Left cardiac atrium (tissue), 4 donors: ENCODE data around the gene ZFPM1. TPM values are rescaled to one million over a fixed set of nuclear protein-coding genes. Genes with fewer than 3 reads are reported as not detected.

ENCODE experiments used
- ATAC-seq, 2 donors: fragments of 200-7000 bp; cut with Tn5 transposase; one replicate each; pipeline ENCODE4 v1.9.1; 2020; ENCODE audit warnings: mild to moderate bottlenecking in 2 of 2, moderate library complexity in 2 of 2
- DNase-seq: peaks from one replicate; pipeline ENCODE4 v3.0.0-alpha.2; 2020
- intact Hi-C, 2 donors: fragments of 100-400 bp; cut with DNase I; formaldehyde crosslinking; loops; one replicate each; pipeline versions ENCODE4 v1.14.1 to v1.15.1; 2022 to 2023
- total RNA-seq, 2 donors: library from RNA; stranded (reverse); fragmentation: NEBNext Ultra II Directional; extraction: Animal tissue kit (Norgen Biotek cat#: 25700); gene quantifications; one replicate each; pipeline ENCODE4 v1.2.1, GENCODE V29; 2021
- donor health status: DM: no; HTN: yes; CAD: no.
- donor health status: DM: no; HTN: yes; CAD: no; lungs with severe emphysema.
- donor health status: DM: yes; HTN: yes; CAD: no.
- donor health status: Dilated cardiomyopathy.

The ZFPM1 gene
- total RNA-seq, 2 donors from 2014 or later = 7.0 to 11.5 TPM

DNA sequence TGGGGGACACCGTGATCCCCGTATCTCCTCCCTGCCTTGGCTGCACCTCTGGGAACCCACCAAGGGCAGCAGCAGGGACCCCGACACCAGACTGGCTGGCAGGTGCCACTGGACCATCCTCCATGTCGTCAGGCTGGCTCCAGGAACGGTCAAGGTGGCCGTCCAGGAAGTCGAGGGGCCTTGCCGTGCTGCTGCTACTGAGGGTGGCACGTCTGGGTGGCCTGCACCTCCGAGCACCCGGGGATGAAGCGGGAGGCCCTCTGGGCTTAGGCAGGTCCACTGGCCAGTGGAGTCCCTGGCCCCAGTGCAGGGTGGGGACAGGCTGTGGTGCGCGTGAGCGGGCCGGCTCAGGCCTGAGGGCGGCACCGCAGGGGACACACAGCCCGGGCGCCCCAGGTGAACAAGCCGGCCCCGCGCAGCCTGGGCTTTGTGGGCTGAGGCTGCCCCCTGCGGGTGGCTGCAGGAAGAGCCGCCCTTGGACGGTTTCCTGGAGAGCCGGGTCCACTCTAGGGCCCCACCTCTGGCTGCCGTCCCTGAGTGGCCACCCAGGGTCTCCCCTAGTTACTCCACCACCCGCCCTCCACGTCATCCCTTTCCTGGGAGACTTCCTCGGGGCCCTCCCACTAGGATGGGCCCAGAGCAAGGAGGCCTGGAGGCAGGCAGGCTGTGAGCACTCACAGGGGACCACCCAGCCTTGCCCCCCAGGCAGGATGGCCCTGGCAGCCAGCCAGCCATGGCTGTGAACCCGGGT is 74.3 kb downstream of the ZFPM1 start:
- intact Hi-C loops = loop anchor here (1.0 to 5.0 kb wide), 2 partner anchors 84 to 85 kb away; no protein-coding TSS in a partner anchor
- peak; percentile 59 to 70 for ATAC-seq
- DNase-seq = peak; percentile 77

DNA sequence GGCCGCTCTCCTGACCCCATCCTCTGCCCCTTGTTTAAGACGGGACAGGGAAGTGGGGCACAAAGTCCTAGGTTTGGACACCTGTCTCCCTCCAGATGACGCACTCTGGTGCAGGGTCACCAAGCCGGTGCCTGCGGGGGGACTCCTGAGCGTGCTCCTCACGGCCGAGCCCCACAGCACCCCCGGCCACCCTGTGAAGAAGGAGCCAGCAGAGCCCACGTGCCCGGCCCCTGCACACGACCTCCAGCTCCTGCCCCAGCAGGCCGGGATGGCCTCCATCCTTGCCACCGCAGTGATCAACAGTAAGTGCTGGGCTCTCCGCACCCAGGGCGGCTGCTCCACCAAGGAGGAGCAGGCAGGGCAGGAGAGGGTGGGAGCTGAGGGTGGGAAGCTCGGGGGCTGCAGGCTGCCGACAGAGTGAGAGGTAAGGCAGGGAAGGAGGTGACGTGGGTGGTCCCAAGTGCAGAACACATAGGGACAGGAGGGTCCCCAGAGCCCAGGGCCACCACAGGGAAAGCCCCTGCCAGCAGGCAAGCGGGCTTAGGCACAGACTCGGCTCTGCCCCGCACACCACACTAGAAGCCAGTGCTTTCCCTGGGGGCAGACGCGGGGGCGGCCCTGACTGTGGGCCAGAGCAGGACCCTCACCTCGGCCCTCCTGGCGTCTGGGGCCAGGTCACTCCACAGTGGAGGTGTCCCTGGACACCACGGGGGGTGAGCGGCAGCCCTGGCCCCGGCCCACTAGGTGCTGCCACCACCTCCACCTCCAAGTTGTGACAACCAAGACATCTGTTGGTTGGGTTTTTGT is 75.1 kb downstream of the ZFPM1 start:
- intact Hi-C loops = loop anchor here (1.0 to 5.0 kb wide), 2 partner anchors 85 to 86 kb away; no protein-coding TSS in a partner anchor
- DNase-seq = no peak

DNA sequence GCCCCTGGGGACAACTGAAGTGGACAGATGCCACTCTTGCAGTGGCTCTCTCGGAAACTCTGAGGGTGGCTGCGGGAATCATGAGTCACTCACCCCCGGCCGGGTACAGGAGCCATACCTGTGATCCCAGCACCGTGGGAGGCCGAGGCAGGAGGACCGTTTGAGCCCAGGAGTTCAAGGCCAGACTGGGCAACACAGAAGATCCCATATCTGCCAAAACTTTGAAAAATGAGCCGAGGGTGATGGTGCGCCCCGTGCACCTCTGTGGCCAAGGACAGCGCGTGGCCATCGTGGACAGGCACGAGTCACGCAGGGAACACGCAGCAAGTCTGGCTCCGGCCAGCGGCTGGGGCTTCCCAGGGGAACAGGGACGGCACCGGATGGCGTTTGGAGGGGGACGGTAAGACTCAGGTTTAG is 75.8 kb downstream of the ZFPM1 start:
- intact Hi-C loops = loop anchor here in 1 of 2 donors (5.0 kb wide), 1 partner anchor 87 kb away; no protein-coding TSS in a partner anchor
- DNase-seq (no peak), ATAC-seq (no peak)

More for the DNA sequence above, 75.1 kb downstream of the ZFPM1 start:
- no peak for ATAC-seq

DNA sequence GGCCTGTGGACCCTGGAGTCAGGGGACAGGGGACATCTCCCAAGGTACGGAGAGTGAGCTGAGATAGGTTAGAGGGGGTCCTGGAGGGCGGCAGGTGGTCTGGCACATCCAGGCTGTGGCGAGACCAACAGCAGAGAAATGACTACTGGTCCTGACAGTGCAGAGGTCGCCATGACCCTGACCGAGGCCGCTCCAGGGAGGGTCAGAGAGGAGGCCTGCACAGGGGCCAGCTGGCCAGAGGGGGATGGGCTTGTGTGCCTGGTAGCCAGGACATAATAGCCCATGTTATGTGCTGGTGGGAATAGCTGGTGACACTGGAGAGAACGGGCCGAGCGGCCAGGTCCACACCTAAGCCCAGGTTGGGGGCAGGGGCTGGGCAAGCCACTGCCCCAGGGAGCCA is 76.5 kb downstream of the ZFPM1 start:
- DNase-seq = no peak
- intact Hi-C loops = loop anchor here in 1 of 2 donors (5.0 kb wide), 1 partner anchor 87 kb away; no protein-coding TSS in a partner anchor

DNA sequence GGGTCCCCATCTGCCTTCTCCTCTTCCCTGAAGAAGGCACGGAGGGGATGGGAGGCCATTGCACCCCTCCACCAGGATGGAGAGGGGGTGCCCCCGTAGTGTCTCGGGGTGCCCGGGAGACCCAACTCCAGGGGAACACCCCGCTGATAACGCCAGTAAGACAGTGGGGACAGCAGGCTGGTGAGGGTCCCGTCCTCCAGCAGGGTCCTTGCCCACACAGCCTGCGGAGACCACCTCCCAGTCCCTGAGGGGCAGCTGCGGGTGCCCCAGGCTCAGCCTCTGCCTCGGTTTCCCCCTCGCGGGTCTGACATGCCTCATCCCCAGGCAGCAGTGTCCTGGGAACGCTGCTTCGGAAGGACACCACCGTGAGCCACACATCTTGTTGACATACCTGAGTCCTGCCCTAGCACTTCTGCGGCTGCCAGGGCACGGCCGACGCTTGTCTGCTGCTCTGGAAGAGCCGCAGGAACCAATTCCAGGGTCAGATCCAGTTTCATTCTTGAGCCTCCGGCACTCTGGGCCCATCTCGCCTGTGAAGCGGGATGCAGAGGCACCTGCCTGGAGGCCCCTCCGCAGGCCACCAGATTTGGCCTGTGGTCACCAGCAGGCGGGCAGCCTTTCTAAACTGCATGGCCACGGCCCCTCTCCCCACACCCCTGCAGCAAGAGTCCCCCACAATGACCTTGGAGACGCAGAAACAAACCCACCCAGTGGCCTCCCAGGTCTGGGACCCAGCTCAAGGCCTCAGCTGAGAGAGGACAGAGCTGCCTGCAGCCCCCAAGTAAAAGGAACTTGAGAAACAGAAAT is 77.2 kb downstream of the ZFPM1 start:
- DNase-seq = no peak
- intact Hi-C loops = no loop called here
- ATAC-seq = no peak

More for the DNA sequence above, 76.5 kb downstream of the ZFPM1 start:
- ATAC-seq = no peak

DNA sequence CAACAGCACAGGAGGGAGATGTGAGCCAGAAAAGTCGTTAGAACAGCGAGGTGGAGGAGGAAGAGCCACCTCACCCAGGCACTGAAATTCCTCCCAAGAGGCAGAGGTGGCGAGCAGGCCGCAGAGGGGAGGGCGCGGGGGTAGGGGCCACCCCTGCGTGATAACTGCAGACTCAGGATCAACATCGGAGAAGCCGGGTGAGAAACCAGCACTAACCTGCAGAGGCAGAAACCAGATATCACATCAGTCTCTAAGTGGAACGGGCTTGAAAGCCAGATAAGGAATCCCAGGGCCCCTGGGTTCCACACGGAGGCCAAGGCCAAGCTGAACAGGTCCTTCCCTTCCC is 77.8 kb downstream of the ZFPM1 start:
- intact Hi-C loops = no loop called here
- ATAC-seq (no peak), DNase-seq (peak; percentile 15)

DNA sequence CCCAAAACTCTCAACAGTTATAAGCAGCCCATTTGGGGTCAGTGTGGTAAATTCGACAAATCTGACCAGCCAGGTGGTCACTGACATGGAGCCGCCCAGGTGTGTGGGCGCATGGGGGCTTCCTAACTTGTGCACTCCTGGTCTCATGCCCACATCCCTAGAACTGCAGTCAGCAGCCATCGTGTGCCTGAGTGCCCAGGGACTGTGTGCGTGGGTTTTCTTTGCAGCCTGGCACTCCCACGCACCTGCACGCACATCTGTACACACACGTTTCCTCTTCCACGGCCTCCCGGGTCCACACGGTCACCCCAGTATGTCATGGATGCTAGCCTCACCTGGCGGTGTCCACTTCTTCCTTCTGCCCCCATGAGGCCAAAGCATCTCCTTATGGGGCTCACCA is 78.3 kb downstream of the ZFPM1 start:
- intact Hi-C loops = no loop called here
- no peak for DNase-seq
- ATAC-seq = no peak

DNA sequence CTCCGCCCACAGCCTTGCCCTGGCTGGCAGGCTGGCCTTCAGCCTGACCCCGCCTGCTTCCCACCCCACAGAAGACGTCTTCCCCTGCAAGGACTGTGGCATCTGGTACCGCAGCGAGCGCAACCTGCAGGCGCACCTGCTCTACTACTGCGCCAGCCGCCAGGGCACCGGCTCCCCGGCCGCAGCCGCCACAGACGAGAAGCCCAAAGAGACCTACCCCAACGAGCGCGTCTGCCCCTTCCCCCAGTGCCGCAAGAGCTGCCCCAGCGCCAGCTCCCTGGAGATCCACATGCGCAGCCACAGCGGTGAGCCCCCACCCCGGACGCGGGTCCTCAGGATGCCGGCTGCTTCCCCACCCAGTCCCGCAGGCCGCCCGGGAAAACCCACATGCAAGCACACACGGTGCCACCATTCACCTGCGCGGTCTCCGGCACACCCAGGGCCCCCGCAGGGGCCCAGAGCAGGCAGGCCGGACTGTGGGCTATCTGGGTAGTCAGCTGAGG is 78.9 kb downstream of the ZFPM1 start:
- intact Hi-C loops = no loop called here
- peak; percentile 18 for DNase-seq
- no peak for ATAC-seq

DNA sequence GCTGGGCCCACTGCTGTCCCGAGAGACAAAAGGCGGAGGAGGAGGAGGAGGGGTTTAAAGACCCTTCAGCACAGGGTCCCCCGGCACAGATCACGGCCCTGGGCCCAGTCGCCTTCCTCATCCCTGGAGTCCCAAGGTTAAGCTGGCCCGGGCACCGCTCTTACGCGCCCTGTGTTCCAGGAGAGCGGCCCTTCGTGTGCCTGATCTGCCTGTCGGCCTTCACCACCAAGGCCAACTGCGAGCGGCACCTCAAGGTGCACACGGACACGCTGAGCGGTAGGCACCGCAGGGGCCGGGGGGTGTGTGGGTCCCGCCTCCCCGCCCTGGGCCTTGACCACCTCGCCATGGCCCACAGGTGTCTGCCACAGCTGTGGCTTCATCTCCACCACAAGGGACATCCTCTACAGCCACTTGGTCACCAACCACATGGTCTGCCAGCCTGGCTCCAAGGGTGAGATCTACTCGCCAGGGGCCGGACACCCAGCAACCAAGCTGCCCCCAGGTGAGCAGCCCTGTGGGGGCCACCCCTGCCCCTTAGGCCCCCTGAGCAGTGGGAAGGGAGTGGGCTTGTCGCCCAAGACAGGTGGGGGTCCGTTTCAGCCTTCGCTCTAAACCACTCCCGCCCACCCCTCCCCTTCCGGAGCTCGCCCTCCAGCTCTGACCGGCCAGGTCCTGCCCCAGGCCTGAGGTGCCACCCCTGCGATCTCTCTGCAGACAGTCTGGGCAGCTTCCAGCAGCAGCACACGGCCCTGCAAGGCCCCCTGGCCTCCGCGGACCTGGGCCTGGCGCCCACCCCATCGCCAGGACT is 79.6 kb downstream of the ZFPM1 start:
- DNase-seq = peak; percentile 33
- intact Hi-C loops = no loop called here
- ATAC-seq = no peak

DNA sequence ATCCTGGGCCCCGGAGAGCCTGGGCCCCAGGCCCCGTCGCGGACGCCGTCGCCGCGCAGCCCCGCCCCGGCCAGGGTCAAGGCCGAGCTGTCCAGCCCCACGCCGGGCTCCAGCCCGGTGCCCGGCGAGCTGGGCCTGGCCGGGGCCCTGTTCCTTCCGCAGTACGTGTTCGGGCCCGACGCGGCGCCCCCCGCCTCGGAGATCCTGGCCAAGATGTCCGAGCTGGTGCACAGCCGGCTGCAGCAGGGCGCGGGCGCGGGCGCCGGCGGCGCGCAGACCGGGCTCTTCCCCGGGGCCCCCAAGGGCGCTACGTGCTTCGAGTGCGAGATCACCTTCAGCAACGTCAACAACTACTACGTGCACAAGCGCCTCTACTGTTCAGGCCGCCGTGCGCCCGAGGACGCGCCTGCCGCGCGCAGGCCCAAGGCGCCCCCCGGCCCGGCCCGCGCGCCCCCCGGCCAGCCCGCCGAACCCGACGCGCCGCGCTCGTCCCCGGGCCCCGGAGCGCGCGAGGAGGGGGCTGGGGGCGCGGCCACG is 80.4 kb downstream of the ZFPM1 start:
- DNase-seq = no peak
- peak; percentile 10 for ATAC-seq
- intact Hi-C loops = no loop called here

DNA sequence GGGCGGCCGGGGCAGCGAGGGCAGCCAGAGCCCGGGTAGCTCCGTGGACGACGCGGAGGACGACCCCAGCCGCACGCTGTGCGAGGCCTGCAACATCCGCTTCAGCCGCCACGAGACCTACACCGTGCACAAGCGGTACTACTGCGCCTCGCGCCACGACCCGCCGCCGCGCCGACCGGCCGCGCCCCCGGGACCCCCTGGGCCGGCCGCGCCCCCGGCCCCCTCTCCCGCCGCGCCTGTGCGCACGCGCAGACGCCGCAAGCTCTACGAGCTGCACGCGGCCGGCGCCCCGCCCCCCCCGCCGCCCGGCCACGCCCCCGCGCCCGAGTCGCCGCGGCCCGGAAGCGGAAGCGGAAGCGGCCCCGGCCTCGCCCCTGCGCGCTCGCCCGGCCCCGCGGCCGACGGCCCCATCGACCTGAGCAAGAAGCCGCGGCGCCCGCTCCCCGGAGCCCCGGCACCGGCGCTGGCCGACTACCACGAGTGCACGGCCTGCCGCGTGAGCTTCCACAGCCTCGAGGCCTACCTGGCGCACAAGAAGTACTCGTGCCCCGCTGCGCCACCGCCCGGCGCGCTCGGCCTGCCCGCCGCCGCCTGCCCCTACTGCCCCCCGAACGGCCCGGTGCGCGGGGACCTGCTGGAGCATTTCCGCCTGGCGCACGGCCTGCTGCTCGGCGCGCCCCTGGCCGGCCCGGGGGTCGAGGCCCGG is 81.0 kb downstream of the ZFPM1 start:
- intact Hi-C loops = no loop called here
- DNase-seq = peak; percentile 77
- peak; percentile 44 to 71 for ATAC-seq

DNA sequence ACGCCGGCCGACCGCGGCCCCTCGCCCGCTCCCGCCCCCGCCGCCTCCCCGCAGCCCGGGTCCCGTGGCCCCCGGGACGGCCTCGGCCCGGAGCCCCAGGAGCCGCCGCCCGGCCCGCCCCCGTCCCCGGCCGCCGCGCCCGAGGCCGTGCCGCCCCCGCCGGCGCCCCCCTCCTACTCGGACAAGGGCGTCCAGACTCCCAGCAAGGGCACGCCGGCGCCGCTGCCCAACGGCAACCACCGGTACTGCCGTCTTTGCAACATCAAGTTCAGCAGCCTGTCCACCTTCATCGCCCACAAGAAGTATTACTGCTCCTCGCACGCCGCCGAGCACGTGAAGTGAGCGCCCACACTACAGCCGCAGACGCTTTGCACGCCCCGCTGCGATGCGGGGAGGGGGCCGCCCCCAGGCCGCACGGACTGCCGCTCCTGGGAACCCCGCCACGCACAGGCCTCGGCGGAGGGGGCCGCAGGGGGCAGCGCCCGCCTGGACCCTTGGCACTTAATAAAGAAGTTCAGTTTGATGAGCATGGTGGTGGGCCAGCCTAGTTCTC is 81.6 kb downstream of the ZFPM1 start:
- DNase-seq (peak; percentile 73), ATAC-seq (peak; percentile 3 to 36)
- intact Hi-C loops = no loop called here

DNA sequence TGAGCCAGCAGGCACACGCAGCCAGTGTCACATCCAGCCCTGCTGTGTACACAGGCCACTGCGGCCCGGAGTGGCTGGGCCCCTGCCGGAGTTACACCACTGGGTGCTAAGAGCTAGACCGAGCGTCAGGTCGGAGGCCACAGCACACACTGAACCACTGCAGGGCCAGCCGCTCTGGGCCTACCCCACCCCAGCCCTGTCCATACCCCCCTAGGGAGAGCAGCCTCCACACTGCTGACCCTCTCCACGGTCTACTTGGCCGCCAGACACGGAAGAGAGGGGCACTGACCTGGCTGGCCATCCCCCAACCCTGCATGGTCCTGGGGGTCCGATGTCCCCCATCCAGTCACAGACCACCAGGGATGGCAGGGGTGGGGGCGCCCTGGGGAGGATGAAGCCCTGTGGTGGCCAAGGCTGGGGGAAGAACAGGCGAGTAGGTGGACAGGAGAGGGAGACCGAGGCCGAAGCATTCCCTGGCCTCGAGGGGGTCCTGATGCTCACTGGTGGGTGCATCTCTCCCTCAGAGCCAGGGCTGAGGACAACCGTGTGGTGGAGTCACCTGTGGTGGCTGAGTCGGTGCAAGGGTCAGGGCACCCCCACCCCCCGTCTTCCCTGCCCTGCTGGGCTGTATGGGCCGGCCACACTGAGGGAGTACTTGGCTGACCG is 82.2 kb downstream of the ZFPM1 start:
- peak; percentile 9 to 12 for ATAC-seq
- intact Hi-C loops = no loop called here
- DNase-seq = no peak

DNA sequence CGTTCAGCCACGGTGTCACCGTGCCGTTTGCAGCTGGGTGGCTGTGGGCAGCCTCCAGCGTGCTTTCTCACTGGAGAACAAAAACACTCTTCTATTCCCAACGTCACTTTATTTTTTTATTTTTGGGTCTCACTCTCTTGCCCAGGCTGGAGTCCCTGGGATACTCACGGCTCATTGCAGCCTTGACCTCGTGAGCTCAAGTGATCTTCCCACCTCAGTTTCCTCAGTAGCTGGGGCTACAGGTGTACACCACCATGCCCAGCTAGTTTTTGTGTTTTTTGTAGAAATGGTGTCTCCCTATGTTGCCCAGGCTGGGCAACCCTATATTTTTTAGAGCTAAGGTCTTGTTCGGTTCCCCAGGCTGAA is 82.8 kb downstream of the ZFPM1 start:
- intact Hi-C loops = no loop called here
- DNase-seq (no peak), ATAC-seq (no peak)

DNA sequence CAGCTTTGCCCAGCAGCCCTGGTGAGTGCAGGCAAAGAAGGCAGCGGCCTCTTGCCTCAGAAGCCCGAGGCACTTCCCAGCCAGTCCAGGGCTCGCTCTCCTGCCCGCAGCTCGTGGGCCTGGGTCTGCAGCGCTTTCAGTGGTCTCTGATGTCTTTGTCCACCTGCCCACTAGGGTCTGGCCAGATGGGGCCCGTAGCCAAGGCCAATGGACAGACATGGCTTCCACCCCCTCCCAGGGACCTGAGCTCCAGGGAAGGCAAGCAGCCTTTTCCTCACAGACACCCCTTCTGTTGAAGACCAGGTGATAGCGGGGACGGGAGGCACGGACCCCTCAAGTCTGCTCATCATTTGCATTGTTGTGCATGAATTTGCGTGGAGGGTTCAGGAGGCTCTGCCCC is 83.4 kb downstream of the ZFPM1 start:
- no peak for DNase-seq
- ATAC-seq = no peak
- intact Hi-C loops = no loop called here

DNA sequence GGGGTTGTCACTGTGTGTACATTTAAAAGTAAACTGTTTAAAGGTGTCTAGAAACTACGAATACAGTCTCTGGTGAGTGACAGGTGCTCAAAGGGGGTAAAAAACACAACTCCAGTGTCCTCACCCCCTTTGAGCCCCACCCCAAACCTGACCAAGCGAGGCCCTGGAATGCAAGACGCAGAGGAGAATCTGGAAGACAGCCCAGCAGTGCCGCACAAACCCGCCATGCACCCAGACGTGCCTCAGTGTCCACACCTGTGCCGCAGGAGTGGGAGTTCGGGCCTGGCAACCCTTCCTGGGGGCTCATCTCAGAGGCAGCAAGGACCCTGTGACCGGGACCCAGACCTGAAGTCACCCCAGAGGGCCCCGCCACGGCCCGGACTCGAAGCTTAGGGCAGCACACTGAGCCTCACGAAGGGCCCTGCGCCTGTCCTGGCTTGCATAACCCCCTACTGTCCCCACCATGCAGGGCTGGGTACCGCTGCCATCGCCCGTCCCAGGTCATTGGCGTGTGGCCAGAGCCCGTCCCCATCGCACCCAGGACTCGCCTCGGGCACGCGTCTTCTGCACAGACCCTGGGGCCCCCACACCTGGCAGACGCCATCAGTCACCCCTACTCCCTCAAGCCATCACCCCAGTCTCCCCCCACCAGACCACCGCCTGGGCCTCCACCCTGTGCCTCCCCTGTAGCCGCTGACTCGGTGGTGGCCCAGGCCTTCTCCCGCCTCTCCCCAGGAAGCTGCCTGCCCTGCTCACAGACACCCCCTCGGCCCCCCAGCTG is 84.1 kb downstream of the ZFPM1 start:
- ATAC-seq (no peak), DNase-seq (no peak)
- intact Hi-C loops = no loop called here
